ENCODE results near the gene HTR1A.

GRCh38 chr5:63931836-63932235 lies 30.4 kb downstream of the HTR1A start:
- TF ChIP-seq CTCF (IDR thresholded peaks at IDR 0.05) (no peak), POLR2A (IDR thresholded peaks at IDR 0.05) (no peak)
